ENCODE results near the gene APLF.

The APLF gene

GRCh38 chr2:68607837-68608236 is 140.5 kb downstream of the APLF start:
- Histone ChIP-seq H3K36me3 (ENCODE audit: insufficient read depth) (no peaks in the 10 kb centered on the region), H3K27ac (no peak overlapping the region), H2AFZ (ENCODE audit: low read depth) (no peak overlapping the region), H3K4me1 (ENCODE audit: low read depth, poor library complexity, severe bottlenecking) (no peaks in the 10 kb centered on the region), H3K79me2 (ENCODE audit: insufficient read depth, low read depth) (no peaks in the 10 kb centered on the region), H3K27me3 (ENCODE audit: insufficient read depth, low read depth) (no peaks in the 10 kb centered on the region), H4K20me1 (ENCODE audit: insufficient read depth) (no peaks in the 10 kb centered on the region), H3K4me3 (IDR thresholded peaks at IDR 0.05; ENCODE audit: insufficient read depth, low read depth, low read length) (no peak overlapping the region), H3K9ac (no peak overlapping the region), H3K4me2 (no peak overlapping the region)
- TF ChIP-seq CTCF (conservative IDR thresholded peaks at IDR 0.05; ENCODE audit: low read depth, low read length), result no peak

- H4K20me1 ChIP-seq (ENCODE audit: insufficient read depth), result no peaks in the 10 kb centered on the region
- no peaks in the 10 kb centered on the region for H3K79me2 ChIP-seq (ENCODE audit: insufficient read depth, low read depth)
- no peak overlapping the region for H3K4me2 ChIP-seq
- H3K9ac ChIP-seq, result no peak overlapping the region
- H3K27me3 ChIP-seq (ENCODE audit: insufficient read depth, low read depth), result no peaks in the 10 kb centered on the region
- H3K4me1 ChIP-seq (ENCODE audit: low read depth, poor library complexity, severe bottlenecking), result no peaks in the 10 kb centered on the region
- no peak overlapping the region for H3K4me3 ChIP-seq (IDR thresholded peaks at IDR 0.05; ENCODE audit: insufficient read depth, low read depth, low read length)
- no peak for TF ChIP-seq CTCF (conservative IDR thresholded peaks at IDR 0.05; ENCODE audit: low read depth, low read length)
- no peak overlapping the region for H3K27ac ChIP-seq
- no peak overlapping the region for H2AFZ ChIP-seq (ENCODE audit: low read depth)
- no peaks in the 10 kb centered on the region for H3K36me3 ChIP-seq (ENCODE audit: insufficient read depth)
Measured at GRCh38 chr2:68612765-68613519, 145.6 kb downstream of the APLF start.

GRCh38 chr2:68620772-68621171 is 153.4 kb downstream of the APLF start:
- Histone ChIP-seq H2AFZ (ENCODE audit: low read depth) (no peak overlapping the region), H3K4me2 (no peak overlapping the region), H3K9ac (no peak overlapping the region), H3K36me3 (ENCODE audit: insufficient read depth) (no peaks in the 10 kb centered on the region), H3K4me3 (IDR thresholded peaks at IDR 0.05; ENCODE audit: insufficient read depth, low read depth, low read length) (no peak overlapping the region), H4K20me1 (ENCODE audit: insufficient read depth) (no peaks in the 10 kb centered on the region), H3K79me2 (ENCODE audit: insufficient read depth, low read depth) (no peaks in the 10 kb centered on the region), H3K4me1 (ENCODE audit: low read depth, poor library complexity, severe bottlenecking) (no peaks in the 10 kb centered on the region), H3K27me3 (ENCODE audit: insufficient read depth, low read depth) (no peaks in the 10 kb centered on the region), H3K27ac (no peak overlapping the region)
- TF ChIP-seq CTCF (conservative IDR thresholded peaks at IDR 0.05; ENCODE audit: low read depth, low read length), result no peak

DNA sequence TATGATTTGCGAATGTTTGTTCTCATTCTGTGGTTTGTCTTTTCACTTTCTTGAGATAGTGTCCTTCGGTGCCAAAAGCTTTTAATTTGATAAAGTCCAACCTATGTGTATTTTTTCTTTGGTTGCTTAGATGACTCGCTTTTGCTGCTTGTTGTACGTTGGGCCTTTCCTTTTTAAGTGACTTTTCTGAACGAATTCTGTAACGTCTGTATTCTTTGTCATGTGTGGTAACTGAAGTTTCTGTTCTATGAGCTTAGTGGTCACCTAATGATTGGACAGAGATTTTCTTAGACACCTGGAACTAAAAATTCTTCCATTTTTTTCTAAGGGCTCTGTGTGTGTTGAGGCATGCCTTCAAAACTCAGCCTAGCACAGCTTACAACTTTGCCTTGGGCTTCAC is 156.4 kb downstream of the APLF start:
- no peak for TF ChIP-seq CTCF (conservative IDR thresholded peaks at IDR 0.05; ENCODE audit: low read depth, low read length)
- Histone ChIP-seq H3K27ac (no peak overlapping the region), H3K4me3 (IDR thresholded peaks at IDR 0.05; ENCODE audit: insufficient read depth, low read depth, low read length) (no peak overlapping the region), H3K9ac (no peak overlapping the region), H3K36me3 (ENCODE audit: insufficient read depth) (no peaks in the 10 kb centered on the region), H4K20me1 (ENCODE audit: insufficient read depth) (no peaks in the 10 kb centered on the region), H3K4me2 (no peak overlapping the region), H3K4me1 (ENCODE audit: low read depth, poor library complexity, severe bottlenecking) (no peaks in the 10 kb centered on the region), H2AFZ (ENCODE audit: low read depth) (no peak overlapping the region), H3K79me2 (ENCODE audit: insufficient read depth, low read depth) (no peaks in the 10 kb centered on the region), H3K27me3 (ENCODE audit: insufficient read depth, low read depth) (no peaks in the 10 kb centered on the region)

Data from KMS-11 (cell line).